Keratinocyte (primary cell): ENCODE measurements around the gene COMMD4.
"Not testable (repeated sequence)": the region's sequence is repeated elsewhere in the genome, so short reads cannot be mapped to it uniquely, and the experiment has no call there.

Experiments used
- CTCF ChIP-seq, 3 experiments: IDR thresholded peaks in 1 of 3; conservative IDR thresholded peaks in 1 of 3; optimal IDR thresholded peaks in 1 of 3; 2 replicates in 2 of 3; 3 replicates in 1 of 3; pipeline versions ENCODE3 to v1.5.1; 2011; ENCODE audit warnings: low read length in 3 of 3, mild to moderate bottlenecking in 3 of 3, moderate library complexity in 2 of 3, control low read depth in 1 of 3, inconsistent platforms in 1 of 3; ENCODE audit not compliant: insufficient read depth in 2 of 3; ENCODE audit errors: extremely low read depth in 1 of 3
- EZH2 ChIP-seq: IDR thresholded peaks from one replicate; pipeline ENCODE4 v1.6.1; 2012; ENCODE audit warnings: inconsistent platforms, mild to moderate bottlenecking, low read length, moderate library complexity

DNA sequence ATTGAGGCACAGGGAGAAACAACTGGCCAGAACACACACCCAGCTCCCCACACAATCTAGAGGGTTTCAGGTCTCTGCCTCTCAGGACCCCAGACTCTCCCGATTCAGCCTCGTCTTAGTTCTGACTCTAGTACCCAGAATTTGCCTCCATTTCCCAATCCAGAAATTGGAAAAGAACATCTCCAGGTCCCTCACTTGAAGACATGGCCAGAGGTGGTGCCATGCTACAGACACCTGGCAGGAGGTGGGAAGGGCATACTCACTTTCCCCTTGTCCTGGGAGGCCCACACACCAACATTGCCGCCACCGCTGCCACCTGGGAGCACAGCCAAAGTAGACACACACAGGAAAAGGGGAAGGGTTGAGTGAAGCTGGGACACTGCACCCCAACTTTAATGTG, 33.1 kb upstream of the COMMD4 start:
- TF ChIP-seq CTCF (optimal IDR thresholded peaks at IDR 0.05 in 1 of 3, IDR thresholded peaks at IDR 0.05 in 1 of 3, conservative IDR thresholded peaks at IDR 0.05 in 1 of 3; ENCODE audit: extremely low read depth in 1 of 3, insufficient read depth in 2 of 3, low read length in 3 of 3); EZH2: not testable (repeated sequence)
